Measurements from ENCODE around the gene ZNF90. TPM values are rescaled to one million over a fixed set of nuclear protein-coding genes. Genes with fewer than 3 reads are reported as not detected.

The ZNF90 gene
- total RNA-seq, 1 donor from 2014 or later, result 51.2 TPM

DNA sequence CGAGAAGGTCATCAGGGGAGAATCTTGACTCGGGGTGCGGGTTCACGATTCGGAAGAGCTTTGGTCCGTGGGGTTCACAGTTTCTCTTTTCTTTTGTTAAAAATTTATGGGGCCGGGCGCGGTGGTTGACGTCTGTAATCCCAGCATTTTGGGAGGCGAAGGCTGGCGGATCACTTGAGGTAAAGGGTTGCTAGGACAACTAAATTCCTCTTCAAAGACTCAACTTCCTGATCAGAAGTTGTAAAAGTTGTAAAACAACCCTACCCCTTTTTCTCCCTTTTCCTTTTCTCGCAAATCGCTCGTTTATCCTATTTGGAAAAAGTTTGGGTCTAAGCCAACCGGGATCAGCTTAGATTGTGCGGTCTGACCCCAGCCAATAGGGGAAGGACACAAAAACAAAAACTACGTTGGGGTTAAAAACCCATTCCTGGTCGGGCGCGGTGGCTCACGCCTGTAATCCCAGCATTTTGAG, 89.9 kb downstream of the ZNF90 start:
- peak overlapping the region; percentile 91 for H3K27ac ChIP-seq
- H3K9ac ChIP-seq, result peak overlapping the region; percentile 75
- Mint-ChIP-seq H3K27ac (peak overlapping the region; percentile 60), H3K27me3 (ENCODE audit: insufficient read depth, low read depth) (peaks cover 7% of the 10 kb centered on the region), H3K36me3 (peaks cover 41% of the 10 kb centered on the region), H3K4me1 (no peaks in the 10 kb centered on the region), H3K9me3 (peaks cover 59% of the 10 kb centered on the region), H3K4me3 (peak overlapping the region; percentile 96)
- H4K20me1 ChIP-seq (ENCODE audit: low read depth), result no peaks in the 10 kb centered on the region
- peaks cover 50% of the 10 kb centered on the region for H3K79me2 ChIP-seq (ENCODE audit: low read depth)
- peak overlapping the region; percentile 85 for H3K4me3 ChIP-seq
- H3K4me2 ChIP-seq, result peak overlapping the region; percentile 89
- H2AFZ ChIP-seq (replicated peaks), result peak overlapping the region; percentile 77
- H3K27me3 ChIP-seq, result no peaks in the 10 kb centered on the region
- H3K9me3 ChIP-seq (ENCODE audit: low read depth), result no peaks in the 10 kb centered on the region
- H3K36me3 ChIP-seq, result peaks cover 5% of the 10 kb centered on the region
- peak; percentile 22 for DNase-seq (ENCODE audit: low spot score)
- TF ChIP-seq EZH2phosphoT487 (IDR thresholded peaks at IDR 0.05), result no peak
- TF ChIP-seq, protein P1, sequence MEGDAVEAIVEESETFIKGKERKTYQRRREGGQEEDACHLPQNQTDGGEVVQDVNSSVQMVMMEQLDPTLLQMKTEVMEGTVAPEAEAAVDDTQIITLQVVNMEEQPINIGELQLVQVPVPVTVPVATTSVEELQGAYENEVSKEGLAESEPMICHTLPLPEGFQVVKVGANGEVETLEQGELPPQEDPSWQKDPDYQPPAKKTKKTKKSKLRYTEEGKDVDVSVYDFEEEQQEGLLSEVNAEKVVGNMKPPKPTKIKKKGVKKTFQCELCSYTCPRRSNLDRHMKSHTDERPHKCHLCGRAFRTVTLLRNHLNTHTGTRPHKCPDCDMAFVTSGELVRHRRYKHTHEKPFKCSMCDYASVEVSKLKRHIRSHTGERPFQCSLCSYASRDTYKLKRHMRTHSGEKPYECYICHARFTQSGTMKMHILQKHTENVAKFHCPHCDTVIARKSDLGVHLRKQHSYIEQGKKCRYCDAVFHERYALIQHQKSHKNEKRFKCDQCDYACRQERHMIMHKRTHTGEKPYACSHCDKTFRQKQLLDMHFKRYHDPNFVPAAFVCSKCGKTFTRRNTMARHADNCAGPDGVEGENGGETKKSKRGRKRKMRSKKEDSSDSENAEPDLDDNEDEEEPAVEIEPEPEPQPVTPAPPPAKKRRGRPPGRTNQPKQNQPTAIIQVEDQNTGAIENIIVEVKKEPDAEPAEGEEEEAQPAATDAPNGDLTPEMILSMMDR (IDR thresholded peaks at IDR 0.05), result no peak
- H3F3A ChIP-seq (ENCODE audit: low read depth), result peaks cover 11% of the 10 kb centered on the region
- no peaks in the 10 kb centered on the region for H3K4me1 ChIP-seq

Small RNAs within 50 kb of the gene (small RNA-seq; reads per million reads assigned to genes)
- gene AC006539.3, result not detected

Other genes with a start within 250 kb of the ZNF90 start
- gene ZNF253, start 212.1 kb upstream of the ZNF90 start, total RNA-seq (ENCODE audit: low replicate concordance), result 54.5 and 79.2 TPM in 2 replicates
- 72.7 and 79.0 TPM in 2 replicates for gene ZNF93, start 177.1 kb upstream of the ZNF90 start, total RNA-seq (ENCODE audit: low replicate concordance)
- 26.9 and 27.7 TPM in 2 replicates for gene ZNF682, start 38.5 kb upstream of the ZNF90 start, total RNA-seq (ENCODE audit: low replicate concordance)
- 23.4 and 26.9 TPM in 2 replicates for gene ZNF486, start 89.2 kb downstream of the ZNF90 start, total RNA-seq (ENCODE audit: low replicate concordance)

All from neural progenitor cell (in vitro differentiated cells).